SK-N-SH (cell line): ENCODE data around the gene SULT1A1. TPM values are rescaled to one million over a fixed set of nuclear protein-coding genes. Genes with fewer than 3 reads are reported as not detected.
"Not testable (repeated sequence)": the region's sequence is repeated elsewhere in the genome, so short reads cannot be mapped to it uniquely, and the experiment has no call there.

Experiments used
- CTCF ChIA-PET: fragments of 300-600, 350-600 bp; formaldehyde crosslinking; extraction: SDS; loops from one replicate; lab custom pipeline; 2021; lab: Yijun Ruan, JAX
- POLR2A ChIA-PET: fragments of 350-600 bp; sonication (Branson Sonifier 250); formaldehyde crosslinking; extraction: SDS; loops from one replicate; lab custom pipeline; 2020; ENCODE audit warnings: antibody characterized with exemption, inconsistent platforms; lab: Yijun Ruan, JAX
- DNase-seq: peaks from one replicate; pipeline ENCODE4 v3.0.0; 2012
- H2AFZ ChIP-seq: fragments of 200-600 bp; sonication (generic); 2 replicates; pipeline ENCODE4 v1.8.1; 2016; ENCODE audit warnings: antibody characterized with exemption, mild to moderate bottlenecking, low read depth
- H3F3A ChIP-seq: fragments of 200-600 bp; sonication (generic); replicated peaks from 2 replicates; pipeline ENCODE3; 2016; ENCODE audit warnings: antibody characterized with exemption, mild to moderate bottlenecking; ENCODE audit not compliant: insufficient read depth
- H3K27ac ChIP-seq, 2 experiments: fragments of 200-500 bp in 1 of 2; fragments of 200-600 bp in 1 of 2; sonication (Bioruptor generic) in 1 of 2; sonication (generic), shearing (Covaris generic) in 1 of 2; 2 replicates each; pipeline versions ENCODE4 v1.5.1 to v1.6.1; 2014 to 2016; ENCODE audit warnings: low read depth in 2 of 2, inconsistent platforms in 1 of 2, low read length in 1 of 2, mild to moderate bottlenecking in 1 of 2, mixed read lengths in 1 of 2
- H3K27me3 ChIP-seq: fragments of 200-600 bp; sonication (generic), shearing (Covaris generic); 2 replicates; pipeline ENCODE4 v1.6.1; 2016; ENCODE audit warnings: mixed run types; ENCODE audit not compliant: insufficient read depth
- H3K36me3 ChIP-seq, 2 experiments: fragments of 200-500 bp in 1 of 2; fragments of 200-600 bp in 1 of 2; sonication (Bioruptor generic) in 1 of 2; sonication (generic) in 1 of 2; replicated peaks in 1 of 2; 2 replicates each; pipeline versions ENCODE3 to v1.5.1; 2014 to 2016; ENCODE audit warnings: low read length in 1 of 2, mild to moderate bottlenecking in 1 of 2; ENCODE audit not compliant: insufficient read depth in 2 of 2, control insufficient read depth in 1 of 2
- H3K4me1 ChIP-seq, 2 experiments: fragments of 200-500 bp in 1 of 2; fragments of 200-600 bp in 1 of 2; sonication (Bioruptor generic) in 1 of 2; sonication (generic), shearing (Covaris generic) in 1 of 2; 2 replicates each; pipeline versions ENCODE4 v1.5.1 to v1.6.1; 2014 to 2016; ENCODE audit warnings: low read depth in 1 of 2, low read length in 1 of 2, mixed run types in 1 of 2; ENCODE audit not compliant: insufficient read depth in 2 of 2, control insufficient read depth in 1 of 2
- H3K4me2 ChIP-seq: fragments of 200-600 bp; sonication (generic), shearing (Covaris generic); 2 replicates; pipeline ENCODE4 v1.6.1; 2017; ENCODE audit warnings: mixed run types
- H3K4me3 ChIP-seq, 2 experiments: fragments of 200-500 bp in 1 of 2; fragments of 200-600 bp in 1 of 2; sonication (Bioruptor generic) in 1 of 2; sonication (generic), shearing (Covaris generic) in 1 of 2; 2 replicates each; pipeline versions ENCODE4 v1.5.1 to v1.8.1; 2014 to 2016; ENCODE audit warnings: low read depth in 2 of 2, inconsistent platforms in 1 of 2, low read length in 1 of 2, mild to moderate bottlenecking in 1 of 2, mixed read lengths in 1 of 2, moderate library complexity in 1 of 2
- H3K79me2 ChIP-seq: fragments of 200-600 bp; sonication (generic); 2 replicates; pipeline ENCODE4 v1.8.1; 2017; ENCODE audit warnings: mild to moderate bottlenecking; ENCODE audit not compliant: insufficient read depth
- H3K9ac ChIP-seq: fragments of 200-600 bp; sonication (generic); 2 replicates; pipeline ENCODE4 v1.6.1; 2017; ENCODE audit warnings: mixed run types
- H3K9me2 ChIP-seq: fragments of 200-600 bp; sonication (generic); 2 replicates; pipeline ENCODE4 v1.6.1; 2017; ENCODE audit warnings: mixed run types
- H3K9me3 ChIP-seq: fragments of 200-600 bp; sonication (generic); 2 replicates; pipeline ENCODE4 v1.6.1; 2017; ENCODE audit warnings: mixed run types, mild to moderate bottlenecking, moderate library complexity
- H4K20me1 ChIP-seq: fragments of 200-600 bp; sonication (generic); 2 replicates; pipeline ENCODE4 v1.6.1; 2017; ENCODE audit warnings: mild to moderate bottlenecking, mixed run types; ENCODE audit not compliant: insufficient read depth
- FOSL2 ChIP-seq: IDR thresholded peaks from 2 replicates; pipeline ENCODE4 v1.4.0; 2012; ENCODE audit warnings: low read depth, mild to moderate bottlenecking, moderate library complexity, borderline replicate concordance
- FOXM1 ChIP-seq: IDR thresholded peaks from 2 replicates; pipeline ENCODE4 v1.4.0; 2012; ENCODE audit warnings: low read depth, mild to moderate bottlenecking
- IRF3 ChIP-seq: fragments of 150-350 bp; IDR thresholded peaks from 2 replicates; pipeline ENCODE4 v1.6.1; 2016; ENCODE audit warnings: mild to moderate bottlenecking, low read depth, low read length
- JUND ChIP-seq: IDR thresholded peaks from 2 replicates; pipeline ENCODE4 v1.4.0; 2012
- SIN3A ChIP-seq: IDR thresholded peaks from 2 replicates; pipeline ENCODE4 v1.6.1; 2012; ENCODE audit warnings: low read depth, mild to moderate bottlenecking, low read length, moderate library complexity, borderline replicate concordance
- SMC3 ChIP-seq: IDR thresholded peaks from 2 replicates; pipeline ENCODE4 v1.6.1; 2012; ENCODE audit warnings: low read depth, low read length, improper control_type of control experiment
- TAF1 ChIP-seq: IDR thresholded peaks from 2 replicates; pipeline ENCODE4 v1.6.1; 2012; ENCODE audit warnings: low read depth, mild to moderate bottlenecking, low read length, moderate library complexity, borderline replicate concordance
- TCF12 ChIP-seq: IDR thresholded peaks from 2 replicates; pipeline ENCODE4 v1.4.0; 2012
- TEAD4 ChIP-seq: IDR thresholded peaks from 2 replicates; pipeline ENCODE4 v1.4.0; 2012; ENCODE audit warnings: mild to moderate bottlenecking, borderline replicate concordance; ENCODE audit not compliant: insufficient read depth
- USF1 ChIP-seq: IDR thresholded peaks from 2 replicates; pipeline ENCODE4 v1.4.0; 2012; ENCODE audit warnings: low read depth, borderline replicate concordance
- WGBS: methylation state at CpG from one replicate; pipeline ENCODE4 v1.1.6; 2017; ENCODE audit warnings: low lambda C conversion rate; 5-methylcytosine and 5-hydroxymethylcytosine counted together
- polyA plus RNA-seq, 3 experiments: library from polyadenylated mRNA; depleted of rRNA; stranded (reverse); fragments of >200 nt; gene quantifications; 2 replicates each; pipeline ENCODE4 v1.2.3, GENCODE V29; 2012
- TF ChIP-seq, protein P1 (sequence below): IDR thresholded peaks from 2 replicates; pipeline ENCODE4; 2012

The SULT1A1 gene
- polyA plus RNA-seq, 1 of the 3 experiments (the other 2 are of a cell fraction) = 0.13 TPM

DNA sequence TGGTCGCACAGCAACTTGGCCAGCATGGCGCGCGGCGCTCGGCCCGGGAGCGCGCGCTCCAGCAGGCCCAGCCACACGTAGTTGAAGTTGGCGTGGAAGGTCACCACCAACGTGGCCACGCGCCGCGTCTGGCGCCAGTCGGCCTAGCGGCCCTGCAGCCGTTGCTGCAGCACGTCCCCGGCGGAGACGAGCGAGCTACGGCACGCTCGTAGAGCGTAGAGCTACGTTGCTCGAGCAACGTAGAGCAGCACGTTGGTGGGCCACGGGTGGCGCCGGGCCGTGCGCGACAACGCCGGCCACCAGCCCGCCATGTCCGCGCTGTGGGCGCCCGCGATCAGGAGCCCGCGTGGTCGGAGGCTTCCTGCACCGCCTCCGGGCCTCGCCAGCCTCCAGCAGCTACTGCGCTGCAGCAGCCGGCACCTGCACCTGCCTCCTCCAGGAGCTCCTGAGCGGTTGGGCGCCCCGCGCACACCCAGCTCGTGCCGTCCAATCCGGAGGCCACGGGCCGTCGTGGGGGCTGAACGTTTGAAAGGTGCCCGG, 13.4 kb upstream of the SULT1A1 start:
- CTCF ChIA-PET = no interaction called here
- H3K27me3 ChIP-seq = no peaks in the 10 kb centered on the region
- no peaks in the 10 kb centered on the region for H3K79me2 ChIP-seq
- TF ChIP-seq SIN3A = no peak
- TF ChIP-seq FOSL2 = no peak
- TF ChIP-seq SMC3 = no peak
- TF ChIP-seq IRF3 = no peak
- TF ChIP-seq FOXM1 = no peak
- no peak for TF ChIP-seq JUND
- no peak for TF ChIP-seq USF1
- no peak for TF ChIP-seq TAF1
- TF ChIP-seq, protein P1, sequence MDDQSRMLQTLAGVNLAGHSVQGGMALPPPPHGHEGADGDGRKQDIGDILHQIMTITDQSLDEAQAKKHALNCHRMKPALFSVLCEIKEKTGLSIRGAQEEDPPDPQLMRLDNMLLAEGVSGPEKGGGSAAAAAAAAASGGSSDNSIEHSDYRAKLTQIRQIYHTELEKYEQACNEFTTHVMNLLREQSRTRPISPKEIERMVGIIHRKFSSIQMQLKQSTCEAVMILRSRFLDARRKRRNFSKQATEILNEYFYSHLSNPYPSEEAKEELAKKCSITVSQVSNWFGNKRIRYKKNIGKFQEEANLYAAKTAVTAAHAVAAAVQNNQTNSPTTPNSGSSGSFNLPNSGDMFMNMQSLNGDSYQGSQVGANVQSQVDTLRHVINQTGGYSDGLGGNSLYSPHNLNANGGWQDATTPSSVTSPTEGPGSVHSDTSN = no peak
- TF ChIP-seq TCF12 = no peak
- TF ChIP-seq TEAD4 = no peak
- TF ChIP-seq, all 33 proteins: peak for 0
- POLR2A ChIA-PET = no interaction called here
- no peaks in the 10 kb centered on the region for H3F3A ChIP-seq
- no peaks in the 10 kb centered on the region for H4K20me1 ChIP-seq
- WGBS = 72% methylated on average over 49 of the region's 68 CpGs
- no peaks in the 10 kb centered on the region for H3K9me3 ChIP-seq
- no peaks in the 10 kb centered on the region for H3K36me3 ChIP-seq
- H3K9ac ChIP-seq = no peak overlapping the region
- no peak for DNase-seq
- no peaks in the 10 kb centered on the region for H3K4me1 ChIP-seq
- H3K4me3 ChIP-seq = no peak overlapping the region
- H3K27ac ChIP-seq = no peak overlapping the region
- no peak overlapping the region for H2AFZ ChIP-seq
- no peak overlapping the region for H3K4me2 ChIP-seq
- no peaks in the 10 kb centered on the region for H3K9me2 ChIP-seq

GRCh38 chr16:28622532-28623171, 12.8 kb upstream of the SULT1A1 start:
- H3K27ac ChIP-seq, H3K79me2 ChIP-seq, H3K36me3 ChIP-seq, POLR2A ChIA-PET, DNase-seq, CTCF ChIA-PET, H3K4me2 ChIP-seq, H3K27me3 ChIP-seq, H3K4me1 ChIP-seq, H3K4me3 ChIP-seq, H3K9me2 ChIP-seq, H2AFZ ChIP-seq, H3K9ac ChIP-seq, H4K20me1 ChIP-seq, H3F3A ChIP-seq, H3K9me3 ChIP-seq: not testable (repeated sequence)
- WGBS = 83% methylated on average over 23 of the region's 24 CpGs
